Stimulated activated CD8-positive, alpha-beta memory T cell treated with anti-CD3 and anti-CD28 coated beads, Interleukin-12 subunit alpha, Interleukin-12 subunit beta, amount 100 ng/mL, for 4 hours (primary cell): ENCODE results near the gene ILRUN.
"Not testable (repeated sequence)": the region's sequence is repeated elsewhere in the genome, so short reads cannot be mapped to it uniquely, and the experiment has no call there.

ENCODE experiments used
- DNase-seq: peaks from one replicate; pipeline ENCODE4 v3.0.0-alpha.2; 2020; ENCODE audit warnings: low read depth

The ILRUN gene

DNA sequence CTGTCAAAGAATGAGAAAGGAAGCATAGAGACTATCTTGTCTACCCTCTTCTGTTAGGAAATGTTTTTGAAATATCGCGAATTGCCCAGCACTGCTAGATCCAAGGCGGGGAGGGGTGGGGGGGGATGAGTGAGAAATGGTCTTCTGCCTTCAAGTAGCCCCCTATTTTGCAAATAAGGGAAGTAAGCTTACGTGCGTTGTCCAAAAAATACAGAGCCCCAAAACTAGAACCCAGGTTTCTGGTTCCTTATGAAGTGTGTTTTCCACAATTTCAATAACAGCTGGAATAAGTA is 923 bp upstream of the ILRUN start:
- no peak for DNase-seq

- no peak for DNase-seq
Observed at GRCh38 chr6:34696189-34696738, 303 bp downstream of the ILRUN start.

- DNase-seq, result no peak
Observed at GRCh38 chr6:34695729-34696188, 808 bp downstream of the ILRUN start.

- no peak for DNase-seq
Observed at GRCh38 chr6:34692280-34692679, 4.3 kb downstream of the ILRUN start.

DNA sequence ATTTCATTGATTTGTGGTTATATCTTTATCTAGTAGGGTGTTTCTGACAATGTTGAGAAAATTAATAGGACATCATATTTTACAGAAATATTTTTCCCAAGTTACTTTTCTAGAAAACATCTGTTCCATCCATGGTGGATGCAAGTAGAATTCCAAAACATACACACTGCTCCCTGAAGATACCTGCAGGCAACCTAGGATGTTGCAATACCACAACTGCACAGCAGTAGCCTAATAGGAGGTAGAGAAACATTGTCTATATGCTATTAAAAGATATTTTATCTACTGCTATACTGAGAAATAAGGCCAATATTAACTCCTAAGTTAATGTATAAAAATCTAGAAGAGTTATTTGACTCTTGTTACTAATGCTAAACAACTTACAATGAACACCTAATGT is 6.8 kb downstream of the ILRUN start:
- DNase-seq, result no peak

DNA sequence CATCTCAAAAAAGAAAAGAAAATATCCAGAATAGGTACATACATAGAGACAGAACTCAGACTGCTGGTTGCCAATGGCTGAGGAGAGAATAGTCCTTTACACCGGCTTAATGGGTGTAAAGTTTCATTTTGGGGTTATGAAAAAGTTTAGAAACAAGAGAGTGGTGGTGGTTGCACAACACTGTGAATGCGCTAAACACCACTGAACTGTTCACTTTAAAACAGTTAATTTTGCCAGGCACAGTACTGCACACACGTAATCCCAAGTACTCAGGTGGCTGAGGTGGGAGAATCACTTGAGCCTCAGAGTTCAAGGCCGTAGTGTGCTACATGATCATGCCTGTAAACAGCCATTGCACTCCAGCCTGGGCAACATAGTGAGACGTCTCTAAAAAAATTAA is 7.6 kb downstream of the ILRUN start:
- no peak for DNase-seq

DNA sequence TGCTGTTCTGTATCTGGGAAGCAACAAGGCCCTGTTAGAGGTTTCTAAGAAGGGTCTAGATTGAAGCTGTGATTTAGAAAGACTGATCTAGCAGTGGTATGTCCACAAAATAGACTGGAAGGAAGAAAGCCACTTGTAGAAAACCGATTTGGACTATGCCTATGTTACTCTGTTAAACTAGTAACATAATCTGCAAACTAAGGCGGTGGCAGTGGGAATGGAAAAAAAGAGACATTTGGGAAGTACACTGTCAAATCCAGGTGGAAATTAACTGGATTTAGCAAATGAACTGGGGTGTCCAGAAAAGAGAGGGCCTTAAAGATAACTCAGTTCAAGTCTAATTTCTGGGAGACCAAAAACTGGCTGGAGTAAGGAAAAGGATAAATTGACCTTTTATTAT is 11.6 kb downstream of the ILRUN start:
- DNase-seq, result no peak

GRCh38 chr6:34684364-34684763 is 12.2 kb downstream of the ILRUN start:
- DNase-seq, result no peak

GRCh38 chr6:34680802-34681515 is 15.6 kb downstream of the ILRUN start:
- no peak for DNase-seq

DNA sequence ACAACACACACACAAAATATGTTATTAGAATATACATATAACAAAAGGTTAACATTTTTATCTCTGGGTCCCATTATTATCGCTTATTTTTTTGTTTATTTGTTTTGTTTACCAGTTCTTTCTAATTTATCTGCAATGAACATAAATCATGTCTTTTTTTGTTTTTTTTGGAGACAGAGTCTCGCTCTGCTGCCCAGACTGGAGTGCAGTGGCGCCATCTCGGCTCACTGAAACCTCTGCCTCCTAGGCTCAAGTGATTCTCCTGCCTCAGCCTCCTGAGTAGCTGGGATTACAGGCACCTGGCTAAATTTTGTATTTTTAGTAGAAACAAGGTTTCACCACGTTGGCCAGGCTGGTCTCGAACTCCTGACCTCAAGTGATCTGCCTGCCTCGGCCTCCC is 16.3 kb downstream of the ILRUN start:
- not testable (repeated sequence) for DNase-seq

GRCh38 chr6:34679552-34680253 is 16.9 kb downstream of the ILRUN start:
- DNase-seq, result no peak

- no peak for DNase-seq
Observed at GRCh38 chr6:34676140-34676539, 20.4 kb downstream of the ILRUN start.

DNA sequence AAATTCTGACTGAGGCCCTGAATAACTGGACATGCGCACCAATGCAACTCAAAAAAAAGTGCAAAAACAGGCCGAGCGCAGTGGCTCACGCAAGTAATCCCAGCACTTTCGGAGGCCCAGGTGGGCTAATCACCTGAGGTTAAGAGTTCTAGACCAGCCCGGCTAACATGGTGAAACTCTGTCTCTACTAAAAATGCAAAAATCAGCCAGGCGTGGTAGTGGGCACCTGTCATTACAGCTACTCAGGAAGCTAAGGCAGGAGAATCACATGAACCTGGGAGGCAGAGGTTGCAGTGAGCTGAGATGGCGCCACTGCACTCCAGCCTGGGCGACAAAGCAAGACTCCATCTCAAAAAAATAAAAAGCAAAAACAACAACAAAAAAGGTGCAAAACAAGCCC is 21.6 kb downstream of the ILRUN start:
- DNase-seq, result not testable (repeated sequence)

DNA sequence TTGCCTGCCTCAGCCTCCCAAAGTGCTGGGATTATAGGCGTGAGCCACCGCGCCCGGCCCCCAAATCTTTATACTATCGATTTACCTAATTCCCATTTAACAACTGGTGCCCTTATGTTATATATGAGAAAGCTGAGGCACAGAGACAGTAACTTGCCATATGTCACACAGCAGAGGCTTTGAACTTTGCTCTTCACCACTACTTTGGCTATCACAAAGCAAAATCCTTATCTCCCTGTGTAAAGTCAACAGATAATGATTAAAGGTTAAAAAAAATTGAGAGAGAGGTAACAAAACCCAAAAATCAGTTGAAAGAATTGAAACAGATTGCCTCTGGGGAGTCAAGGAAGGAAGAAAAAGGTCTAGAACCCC is 22.3 kb downstream of the ILRUN start:
- no peak for DNase-seq

GRCh38 chr6:34673064-34673463 is 23.5 kb downstream of the ILRUN start:
- no peak for DNase-seq

GRCh38 chr6:34672657-34673043 is 23.9 kb downstream of the ILRUN start:
- DNase-seq, result no peak

GRCh38 chr6:34671801-34672656 is 24.5 kb downstream of the ILRUN start:
- DNase-seq, result peak; percentile 67

GRCh38 chr6:34671367-34671766 is 25.2 kb downstream of the ILRUN start:
- DNase-seq, result no peak

- DNase-seq, result not testable (repeated sequence)
Observed at GRCh38 chr6:34668799-34669198, 27.8 kb downstream of the ILRUN start.

- no peak for DNase-seq
Observed at GRCh38 chr6:34667481-34668238, 28.9 kb downstream of the ILRUN start.

- no peak for DNase-seq
Observed at GRCh38 chr6:34665019-34665418, 31.5 kb downstream of the ILRUN start.
